Activated CD4-positive, alpha-beta T cell treated with anti-CD3 and anti-CD28 coated beads, Interleukin-2, Interleukin-6, amounts not matched to agents 100 ng/mL and 50 ng/mL, durations not matched to agents 16 hours and 8 hours (primary cell): ENCODE data around the gene MYBPHL.
"Not testable (repeated sequence)": the region's sequence is repeated elsewhere in the genome, so short reads cannot be mapped to it uniquely, and the experiment has no call there.

Source experiments
- DNase-seq: peaks from one replicate; pipeline ENCODE4 v3.0.0-alpha.2; 2020

The MYBPHL gene, protein sequence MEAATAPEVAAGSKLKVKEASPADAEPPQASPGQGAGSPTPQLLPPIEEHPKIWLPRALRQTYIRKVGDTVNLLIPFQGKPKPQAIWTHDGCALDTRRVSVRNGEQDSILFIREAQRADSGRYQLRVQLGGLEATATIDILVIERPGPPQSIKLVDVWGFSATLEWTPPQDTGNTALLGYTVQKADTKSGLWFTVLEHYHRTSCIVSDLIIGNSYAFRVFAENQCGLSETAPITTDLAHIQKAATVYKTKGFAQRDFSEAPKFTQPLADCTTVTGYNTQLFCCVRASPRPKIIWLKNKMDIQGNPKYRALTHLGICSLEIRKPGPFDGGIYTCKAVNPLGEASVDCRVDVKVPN

DNA sequence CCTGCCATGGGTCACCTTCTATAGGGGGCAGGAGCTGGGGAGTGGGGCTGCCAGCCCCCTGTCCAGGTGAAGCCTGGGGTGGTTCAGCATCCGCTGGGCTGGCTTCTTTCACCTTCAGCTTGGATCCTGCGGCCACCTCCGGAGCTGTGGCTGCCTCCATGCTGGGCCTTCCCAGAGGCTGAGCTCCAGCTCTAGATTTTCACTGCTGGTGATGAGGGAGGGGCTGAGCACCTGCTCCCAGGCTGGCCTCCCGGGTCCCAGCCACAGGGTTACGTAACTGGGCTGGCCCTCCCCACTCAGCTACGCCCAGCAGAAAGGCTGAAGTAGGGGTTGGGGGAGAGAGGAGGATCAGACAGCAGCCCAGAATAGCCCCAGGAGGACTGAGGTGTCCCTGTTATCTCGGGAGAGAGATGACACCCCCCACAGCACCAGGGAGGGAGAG, at the start of gene MYBPHL:
TSS of gene MYBPHL (minus strand) at position 180 of the 442 bp plus-strand sequence. CDS start at position 160, 20 bp downstream.
- no peak for DNase-seq

DNA sequence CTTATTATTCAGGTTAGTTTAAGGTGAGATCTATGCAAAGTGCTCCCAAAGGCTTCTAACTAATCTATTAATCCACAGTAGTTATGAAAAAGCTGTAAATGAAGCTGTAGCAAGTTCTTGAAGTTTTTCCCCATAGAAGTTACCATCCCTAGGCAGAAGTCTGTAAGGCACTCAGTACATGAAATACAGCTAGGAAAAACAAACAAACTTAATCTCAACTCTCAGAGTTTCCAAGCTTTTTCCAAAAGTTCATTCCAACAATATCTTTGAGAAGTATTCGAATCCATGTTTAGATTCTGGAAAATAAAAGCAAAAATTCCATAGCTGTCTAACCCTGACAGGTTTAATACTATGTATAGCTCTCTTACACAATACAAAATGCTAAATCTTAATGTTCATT, 49.7 kb upstream of the MYBPHL start:
- DNase-seq: no peak

DNA sequence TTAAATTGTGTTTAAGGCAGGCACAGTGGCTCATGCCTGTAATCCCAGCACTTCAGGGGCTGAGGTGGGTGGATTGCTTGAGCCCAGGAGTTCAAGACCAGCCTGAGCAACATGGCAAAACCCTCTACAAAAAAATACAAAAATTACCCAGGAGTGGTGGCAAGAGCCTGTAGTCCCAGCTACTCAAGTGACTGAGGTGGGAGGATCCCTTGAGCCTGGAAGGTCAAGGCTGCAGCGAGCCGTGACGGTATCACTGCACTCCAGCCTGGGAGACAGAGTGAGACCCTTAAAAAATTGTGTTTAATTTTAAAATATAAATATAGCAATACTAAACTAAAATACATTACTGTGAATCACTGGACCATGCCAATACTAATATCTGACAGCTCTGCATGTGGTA, 48.1 kb upstream of the MYBPHL start:
- no peak for DNase-seq

DNA sequence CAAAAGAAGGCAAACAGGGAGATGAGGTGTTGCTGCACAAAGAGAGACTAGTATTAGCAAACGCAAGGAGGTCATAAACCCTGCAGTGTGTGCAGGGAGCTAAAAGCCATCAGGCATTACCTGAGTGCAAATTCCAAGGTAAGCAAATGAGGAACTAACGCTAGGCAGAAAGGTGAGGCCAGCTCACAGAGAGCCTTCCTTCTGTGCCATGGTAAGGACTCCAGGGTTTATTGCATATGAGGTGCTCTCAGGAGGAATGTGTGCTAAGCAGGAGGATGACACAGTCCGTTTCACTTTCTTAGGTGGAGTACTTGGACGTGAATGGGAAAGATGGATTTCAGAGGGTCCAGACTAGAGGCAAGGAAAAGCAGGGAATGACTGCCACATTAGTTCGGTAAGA, 44.6 kb upstream of the MYBPHL start:
- no peak for DNase-seq

DNA sequence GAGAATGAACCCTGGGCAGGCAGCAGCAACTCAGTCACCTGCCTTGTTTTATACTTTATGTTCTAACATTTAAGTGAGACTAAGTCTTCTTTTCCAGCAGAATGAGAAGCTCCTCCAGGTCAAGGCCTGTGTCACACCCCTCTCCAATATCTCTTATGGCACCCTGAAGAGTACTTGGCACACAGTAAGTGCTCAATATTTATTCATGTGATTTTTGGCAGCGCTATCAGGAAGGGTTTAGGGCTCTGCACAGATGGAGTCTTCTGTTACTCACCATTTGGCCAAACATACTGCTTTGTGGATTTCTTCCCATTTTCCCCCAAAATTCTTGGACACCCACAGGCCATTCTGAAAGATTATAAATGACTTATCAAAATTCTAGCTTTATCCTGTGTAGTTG, 43.8 kb upstream of the MYBPHL start:
- DNase-seq: no peak

DNA sequence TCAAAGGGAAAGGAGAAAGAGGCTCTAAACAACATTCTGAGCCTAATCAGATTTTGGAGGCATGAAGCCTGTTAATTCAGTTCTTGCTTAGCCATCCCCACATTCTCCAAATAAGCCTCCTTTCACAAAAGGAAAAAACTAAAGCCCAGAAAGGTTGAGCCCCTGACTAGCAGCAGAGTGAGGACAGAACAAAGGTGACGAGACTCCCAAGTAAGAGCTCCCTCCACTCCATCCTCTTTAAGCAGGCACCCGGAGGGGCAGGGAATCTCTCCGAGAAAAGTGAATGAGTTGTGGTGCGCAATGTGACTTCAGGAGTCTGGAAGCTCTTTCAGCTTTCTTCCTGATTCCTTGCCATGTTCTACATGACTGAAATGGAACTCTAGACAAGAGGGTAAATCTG, 43.4 kb upstream of the MYBPHL start:
- no peak for DNase-seq

DNA sequence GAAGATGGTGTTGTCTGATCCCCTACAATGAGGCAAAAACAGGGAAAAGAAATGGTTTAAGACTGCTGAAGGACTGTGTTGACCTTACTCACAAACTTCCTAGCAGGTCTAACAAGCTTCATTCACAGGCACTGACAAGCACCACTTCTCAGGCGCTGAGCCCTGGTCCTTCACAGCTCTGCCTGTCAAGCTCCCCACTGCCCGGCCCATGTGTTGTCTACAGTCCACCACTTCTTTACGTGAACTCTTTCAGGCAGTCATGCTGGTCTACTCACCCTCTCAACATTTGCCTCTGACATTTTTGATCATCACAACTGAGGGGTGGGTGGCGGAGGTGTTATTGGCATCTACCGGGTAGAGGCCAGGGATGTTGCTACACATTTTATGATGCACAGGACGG, 40.7 kb upstream of the MYBPHL start:
- no peak for DNase-seq

DNA sequence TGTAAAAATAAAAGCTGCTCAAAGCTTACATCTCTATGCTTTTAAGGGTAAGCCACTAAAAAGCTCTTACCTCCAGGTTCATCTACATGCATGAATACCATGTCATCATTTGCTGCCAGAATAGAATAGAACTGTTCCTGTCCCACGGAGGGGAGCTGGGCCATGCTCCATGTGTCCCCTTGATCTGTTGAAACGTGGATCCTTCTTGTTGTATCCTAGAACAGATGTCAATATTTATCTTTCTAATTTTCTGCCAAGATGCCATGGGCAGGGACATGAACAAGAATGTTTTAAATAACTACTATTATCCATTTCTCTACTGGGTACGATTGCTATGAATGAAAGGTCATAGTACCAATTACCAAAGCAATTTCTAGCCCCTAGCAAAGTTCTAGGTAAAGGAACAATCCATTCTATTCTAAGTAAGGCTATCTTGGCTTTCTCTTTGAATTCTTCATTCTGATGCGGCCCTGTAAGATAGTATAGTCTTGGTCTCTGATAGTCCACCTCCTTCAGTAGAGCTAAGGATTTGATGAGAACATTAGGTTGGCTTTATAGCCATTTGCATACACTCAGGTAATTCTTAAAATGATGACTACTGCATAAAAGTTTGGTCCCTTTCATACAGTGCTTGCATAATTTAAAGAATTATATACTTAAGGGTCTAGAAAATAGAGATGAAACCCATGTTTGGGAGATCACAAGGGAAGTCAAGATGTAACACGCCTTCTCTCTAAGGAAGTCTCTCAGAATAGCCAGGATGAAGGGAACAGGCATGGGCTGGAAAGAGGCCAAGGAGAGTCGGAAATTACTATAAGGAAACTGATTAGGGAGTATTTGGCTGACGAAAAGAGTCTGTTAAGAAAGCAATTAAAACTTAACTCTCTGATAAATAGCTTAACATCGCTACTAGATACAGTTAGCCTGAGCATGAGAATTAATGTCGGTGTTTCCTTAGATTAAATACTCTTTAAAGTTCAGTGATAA, 35.4 kb upstream of the MYBPHL start:
- DNase-seq: no peak

DNA sequence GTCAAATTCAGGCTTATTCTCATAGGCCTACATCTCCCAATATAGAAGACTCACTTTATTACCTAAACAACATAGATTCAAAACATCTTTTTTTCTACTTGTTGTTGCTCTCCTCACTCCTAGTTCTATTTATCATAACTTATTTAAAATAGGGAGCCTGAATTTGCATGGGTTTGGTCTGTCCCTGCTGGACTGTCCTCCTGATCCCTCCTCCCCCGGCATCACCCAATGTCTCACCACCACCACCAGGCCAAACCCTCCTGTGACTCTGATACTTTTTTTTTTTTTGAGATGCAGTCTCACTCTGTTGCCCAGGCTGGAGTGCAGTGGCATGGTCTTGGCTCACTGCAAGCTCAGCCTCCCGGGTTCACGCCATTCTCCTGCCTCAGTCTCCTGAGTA, 31.8 kb upstream of the MYBPHL start:
- no peak for DNase-seq

DNA sequence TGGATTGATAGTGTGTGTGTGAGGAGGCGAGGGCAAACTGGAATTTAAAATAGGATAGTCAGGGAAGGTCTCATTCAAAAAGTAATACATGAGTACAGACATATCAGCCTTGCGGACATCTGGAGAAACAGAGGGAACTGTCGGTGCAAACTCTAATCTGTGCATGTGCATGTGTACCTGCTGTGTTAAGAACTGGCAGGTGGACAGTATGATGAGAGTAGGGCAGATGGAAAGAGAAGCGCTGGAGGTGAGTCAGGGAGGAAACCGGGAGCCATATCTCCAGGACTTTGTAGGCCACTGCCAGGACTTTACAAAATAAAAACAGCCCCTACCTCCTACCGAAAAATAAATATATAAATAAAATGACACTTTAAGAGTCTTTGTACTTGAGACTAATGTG, 31.3 kb upstream of the MYBPHL start:
- DNase-seq: no peak

DNA sequence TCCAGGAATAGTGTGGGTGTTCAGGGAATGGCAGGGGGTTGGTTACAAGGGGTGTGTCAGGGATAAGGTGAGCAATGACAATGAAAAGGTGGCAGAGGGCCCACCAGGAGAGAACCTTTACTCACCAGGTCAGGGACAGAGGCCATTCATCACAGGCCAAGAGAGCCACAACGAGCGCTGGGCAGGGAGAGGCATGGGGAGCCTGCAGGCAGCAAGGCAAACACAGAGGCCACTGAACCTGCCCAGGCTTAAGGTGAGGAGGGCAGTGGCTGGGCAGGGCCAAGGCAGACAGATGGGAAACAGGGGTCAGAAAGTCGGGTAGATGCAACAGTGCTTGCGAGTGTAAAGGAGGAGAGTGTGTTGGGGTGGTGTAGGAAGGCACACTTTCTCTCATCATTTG, 28.3 kb upstream of the MYBPHL start:
- DNase-seq: no peak

DNA sequence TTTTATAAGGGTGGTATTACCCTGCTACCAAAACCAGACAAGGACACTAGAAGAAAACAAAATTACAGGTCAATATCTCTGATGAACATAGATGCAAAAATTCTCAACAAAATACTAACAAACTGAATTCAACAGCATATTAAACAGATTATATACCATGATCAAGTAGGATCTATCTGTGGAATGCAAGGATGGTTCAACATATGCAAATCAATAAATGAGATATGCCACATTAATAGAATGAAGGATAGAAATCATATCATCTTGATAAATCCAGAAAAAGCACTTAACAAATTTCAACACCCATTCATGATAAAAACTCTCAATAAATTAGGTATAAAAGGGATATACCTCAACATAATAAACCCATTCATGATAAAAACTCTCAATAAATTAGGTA, 24.3 kb upstream of the MYBPHL start:
- DNase-seq: no peak

DNA sequence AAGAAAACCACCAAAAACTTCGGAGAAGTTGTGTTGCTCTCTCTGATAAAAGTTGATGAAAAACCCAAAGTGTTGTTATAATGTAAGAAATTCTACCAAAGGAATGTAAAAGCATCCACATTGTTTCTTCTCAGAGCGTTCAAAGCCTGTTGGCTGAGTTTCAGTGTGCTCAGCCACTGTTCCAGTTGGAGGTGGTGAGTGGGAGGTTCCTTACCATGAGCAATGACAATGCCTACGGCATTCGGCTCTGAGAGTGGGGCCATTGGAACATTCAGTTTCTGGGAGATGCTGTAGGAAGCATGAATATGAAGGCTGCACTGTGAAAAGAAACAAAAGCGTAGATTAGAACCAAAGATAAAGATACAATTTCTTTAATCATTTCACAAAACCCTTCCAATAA, 20.5 kb upstream of the MYBPHL start:
- no peak for DNase-seq

DNA sequence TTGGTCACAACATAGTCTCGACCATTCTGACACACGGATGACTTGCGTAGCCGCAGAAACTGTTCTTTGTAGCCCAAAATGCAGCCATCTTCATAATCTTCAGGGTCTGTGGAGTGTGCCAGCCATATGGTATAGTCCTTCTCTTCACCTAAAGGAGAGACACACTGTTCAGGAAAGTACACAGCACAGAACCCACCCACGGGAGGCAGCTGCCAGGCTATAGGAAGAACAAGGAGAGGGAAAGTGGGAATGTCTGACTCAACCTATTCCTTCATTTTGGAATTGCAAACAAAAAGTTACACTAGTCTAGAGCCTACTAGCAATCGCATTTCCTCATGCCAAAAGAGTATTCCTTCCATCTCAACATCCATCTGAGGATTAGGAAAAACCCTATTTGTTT, 16.2 kb upstream of the MYBPHL start:
- DNase-seq: no peak

DNA sequence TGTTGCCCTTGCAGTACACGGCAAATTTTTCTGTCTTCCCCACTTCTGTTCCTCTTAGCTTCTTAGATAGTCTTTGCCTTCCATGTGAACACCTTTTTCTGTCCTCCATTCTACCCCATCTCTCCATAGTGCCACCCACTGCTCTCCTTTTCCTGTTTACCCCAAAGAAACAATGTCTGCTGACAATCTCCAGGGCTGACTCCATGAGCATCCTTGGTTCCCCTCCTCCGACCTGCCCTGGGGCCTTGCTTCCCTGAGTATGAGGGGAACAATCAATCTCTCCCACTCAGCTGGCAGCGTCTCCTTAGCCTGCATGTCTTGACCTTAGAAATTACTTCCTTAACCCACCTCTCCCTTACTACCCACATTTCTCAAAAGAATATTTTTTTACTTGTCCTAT, 12.3 kb upstream of the MYBPHL start:
- DNase-seq: no peak

DNA sequence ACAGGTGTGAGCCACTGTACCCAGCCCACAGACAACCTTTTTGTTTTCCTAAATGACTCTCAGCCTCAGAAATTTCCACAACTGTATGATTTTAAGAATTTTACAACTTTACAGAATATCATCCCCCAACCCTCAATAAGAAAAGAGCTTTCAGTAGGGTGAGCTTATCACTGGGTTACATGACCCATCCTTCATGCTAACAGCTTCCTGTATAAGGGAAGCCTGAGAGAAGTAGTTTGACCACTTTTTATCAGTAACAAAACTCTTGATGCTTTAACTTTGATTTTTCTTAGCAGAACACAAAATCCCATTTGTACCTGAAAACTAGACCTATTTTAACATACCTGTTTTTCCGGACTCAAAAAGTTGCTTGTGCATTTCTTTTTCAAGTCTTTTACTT, 9.7 kb upstream of the MYBPHL start:
- no peak for DNase-seq

DNA sequence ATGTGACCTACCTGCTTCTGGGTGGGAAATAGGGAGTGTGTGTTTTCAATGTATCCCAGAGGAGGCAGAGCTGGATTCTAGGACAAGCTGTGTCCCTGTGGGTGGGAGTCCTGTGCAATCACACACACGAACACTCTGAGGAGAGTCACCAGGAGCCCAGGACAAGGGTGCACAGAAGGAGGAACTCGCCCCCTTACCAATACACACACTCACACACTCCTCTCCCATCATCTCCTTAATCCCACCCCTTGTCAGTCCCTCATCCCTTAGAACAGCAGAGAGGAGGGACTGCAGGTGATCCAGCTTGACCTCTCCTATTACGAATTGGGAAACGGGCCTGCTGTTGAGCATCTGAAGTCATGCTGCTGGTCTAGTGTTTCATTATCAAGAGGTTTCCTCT, 8.5 kb upstream of the MYBPHL start:
- no peak for DNase-seq

DNA sequence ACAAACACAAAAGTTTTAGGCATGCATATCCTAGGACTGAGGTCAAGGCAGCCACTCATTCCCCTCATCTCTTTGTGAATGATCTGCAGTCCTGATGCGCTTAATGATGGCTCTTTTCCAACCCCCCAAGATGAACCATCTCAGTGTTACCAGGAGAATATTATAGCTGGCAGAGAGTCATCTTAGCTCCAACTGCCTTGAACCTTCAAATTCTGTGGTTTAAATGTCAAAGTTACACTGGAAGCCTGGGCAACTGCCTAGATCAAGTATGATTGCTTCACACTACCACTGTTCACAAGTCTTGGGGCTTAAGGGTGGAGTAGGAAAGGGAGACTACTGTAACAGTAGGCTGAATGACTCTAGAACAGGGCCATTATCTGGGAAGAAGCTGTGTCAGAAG, 8.0 kb upstream of the MYBPHL start:
- no peak for DNase-seq

DNA sequence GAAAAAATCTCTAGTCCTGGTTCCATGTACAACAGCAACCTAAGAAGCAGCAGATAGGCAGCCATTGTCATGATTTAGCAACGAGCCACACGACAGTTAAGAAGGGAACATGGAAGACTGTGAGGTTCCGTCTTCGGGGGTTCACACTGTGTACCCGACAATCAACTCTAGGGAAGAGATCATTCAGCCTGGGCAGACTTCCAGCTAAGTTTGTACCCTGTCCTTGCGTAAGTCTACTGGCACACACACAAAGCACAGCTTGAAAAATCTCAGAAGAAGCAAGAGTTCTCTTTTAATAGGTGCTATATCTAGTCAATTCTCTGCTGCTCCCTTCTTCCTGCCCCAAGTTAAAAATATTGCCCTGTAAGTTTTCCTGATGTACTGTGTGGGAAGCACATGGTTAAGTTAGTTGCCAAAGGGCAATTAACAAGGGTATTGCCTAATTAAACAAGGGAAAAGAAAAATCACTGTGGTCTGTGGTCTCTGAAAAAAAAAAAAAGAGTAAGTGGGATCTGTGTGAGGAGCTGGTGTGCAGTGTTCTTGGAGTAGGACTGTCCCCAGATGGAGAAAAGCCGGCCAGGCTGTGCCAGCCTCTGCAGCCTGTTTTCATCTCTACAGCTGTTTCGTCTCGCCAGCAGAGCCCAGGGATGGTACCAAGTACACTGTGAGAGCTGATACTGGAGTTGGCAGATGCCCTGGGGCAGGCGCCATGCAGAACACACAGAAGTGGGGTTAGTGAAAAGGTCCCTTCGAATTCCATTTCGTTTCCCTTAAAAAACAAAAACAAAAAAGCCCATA, 6.4 kb upstream of the MYBPHL start:
- no peak for DNase-seq

DNA sequence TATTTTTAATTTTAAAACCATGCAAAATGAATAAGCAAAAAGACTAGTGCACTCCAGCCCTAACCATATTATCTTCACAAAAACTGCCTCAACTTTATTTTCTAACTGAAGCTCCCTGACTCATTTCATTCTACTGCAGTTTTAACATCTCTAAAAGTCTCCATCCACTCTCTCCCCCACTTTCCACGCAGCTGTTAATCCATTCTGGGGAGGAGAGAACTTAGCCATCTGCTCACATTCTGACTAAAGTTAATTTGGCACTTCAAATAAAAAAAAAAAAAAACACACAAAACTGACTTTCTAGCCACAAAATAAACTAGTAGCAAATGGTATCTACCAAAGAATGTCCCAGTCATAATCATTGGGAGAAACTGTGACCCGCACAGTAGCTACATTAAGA, 5.4 kb upstream of the MYBPHL start:
- no peak for DNase-seq

DNA sequence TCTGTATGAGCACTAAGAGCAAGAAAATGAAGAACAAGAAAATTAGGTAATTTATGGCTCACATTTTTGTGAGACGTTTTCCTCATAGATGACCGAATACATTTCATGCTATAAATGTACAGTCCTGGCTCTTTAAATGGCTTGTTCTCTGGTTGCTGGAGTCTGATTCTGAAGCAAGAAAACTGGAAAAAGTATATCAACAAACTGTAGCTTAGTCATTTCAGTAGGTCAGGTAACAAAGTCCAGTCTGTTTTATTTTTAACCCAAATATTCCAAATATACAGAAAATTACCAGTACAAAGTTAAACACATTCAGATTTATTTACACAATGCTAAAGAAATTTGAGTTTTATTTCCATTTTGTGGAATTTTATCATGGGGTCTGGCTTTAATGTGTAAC, 2.5 kb upstream of the MYBPHL start:
- DNase-seq: no peak

DNA sequence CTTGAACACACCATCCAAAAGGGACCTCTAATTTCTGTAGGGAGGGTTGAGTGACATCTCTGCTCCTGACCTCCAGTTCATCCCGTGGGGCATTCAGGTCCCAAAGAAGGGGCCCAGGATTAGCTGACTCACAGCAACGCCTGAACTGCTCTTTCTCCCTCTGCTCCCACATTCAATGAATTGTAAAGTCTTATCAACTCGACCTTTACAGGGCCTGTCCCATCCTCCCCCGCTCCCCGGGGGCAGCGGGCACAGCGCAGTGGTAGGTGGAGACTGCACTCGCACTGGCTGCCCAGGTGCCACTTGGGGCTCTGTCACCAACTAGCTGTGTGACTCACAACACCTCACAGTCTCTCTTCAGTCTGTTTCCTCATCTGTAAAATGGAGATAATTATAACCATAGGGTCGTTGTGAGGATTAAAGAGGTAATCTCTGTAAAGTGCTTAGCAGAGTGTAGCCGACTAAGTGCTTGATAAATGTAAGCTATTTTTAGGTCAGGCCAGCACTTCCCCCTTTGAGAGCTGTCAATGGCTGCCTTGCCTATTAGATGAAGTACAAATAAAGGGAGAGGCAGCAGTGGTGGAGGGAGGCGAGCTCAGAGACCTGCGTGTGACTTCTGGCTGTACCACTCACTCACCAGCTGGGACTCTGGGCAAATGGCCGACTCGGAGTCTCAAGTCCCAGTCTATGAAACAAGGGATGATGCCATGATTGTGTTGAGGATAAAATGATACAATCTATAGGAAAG, 637 bp upstream of the MYBPHL start:
- DNase-seq: no peak

DNA sequence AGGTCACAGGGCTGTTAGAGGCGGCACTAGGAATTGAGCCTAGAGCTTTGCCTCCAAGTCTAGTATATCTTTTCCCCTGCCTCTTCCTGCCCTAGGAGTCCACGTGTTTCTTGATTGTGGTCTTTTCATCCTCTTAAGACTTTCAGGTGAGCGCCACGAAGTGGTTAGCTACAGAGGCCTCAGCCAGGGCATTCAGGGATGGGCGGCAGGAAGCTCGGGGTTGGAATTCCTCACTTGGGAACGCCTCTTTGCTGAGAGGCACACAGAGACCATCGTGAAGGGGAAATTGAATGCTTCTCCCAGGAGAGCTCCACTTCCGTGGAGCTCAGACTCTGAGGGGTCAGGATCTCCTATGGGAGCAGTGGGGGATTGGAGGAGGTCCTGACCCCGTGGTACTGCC, 820 bp downstream of the MYBPHL start:
- not testable (repeated sequence) for DNase-seq
